WTC11 (cell line): Measurements from ENCODE around the gene CTXN3. TPM values are rescaled to one million over a fixed set of nuclear protein-coding genes. Genes with fewer than 3 reads are reported as not detected.

Experiments used
- ATAC-seq: fragments of 200-7000 bp; cut with Tn5 transposase; 2 replicates; pipeline ENCODE4 v1.10.0; 2021; ENCODE audit warnings: mild to moderate bottlenecking, moderate library complexity
- CTCF ChIA-PET: fragments of 300-600 bp; sonication (Branson Sonifier 250); formaldehyde crosslinking; loops from one replicate; lab custom pipeline; 2021; ENCODE audit warnings: antibody characterized with exemption; lab: Charles Lee
- POLR2A ChIA-PET: fragments of 350-600 bp; sonication (Branson Sonifier 250); formaldehyde crosslinking; loops from one replicate; lab custom pipeline; 2021; ENCODE audit warnings: antibody characterized with exemption; lab: Charles Lee
- DNase-seq: peaks from one replicate; pipeline ENCODE4 v3.0.0; 2021; ENCODE audit warnings: low spot score
- H3K27ac Mint-ChIP-seq: 2 replicates; pipeline ENCODE4 v1.8.0; 2021; ENCODE audit warnings: mixed read lengths
- H3K27me3 Mint-ChIP-seq: 2 replicates; pipeline ENCODE4 v1.8.0; 2021; ENCODE audit warnings: low read depth, mild to moderate bottlenecking, moderate library complexity, mixed read lengths
- H3K36me3 Mint-ChIP-seq: 2 replicates; pipeline ENCODE4 v1.8.0; 2021; ENCODE audit warnings: mixed read lengths
- H3K4me1 Mint-ChIP-seq: 2 replicates; pipeline ENCODE4 v1.8.0; 2022; ENCODE audit warnings: mixed read lengths
- H3K4me3 Mint-ChIP-seq: 2 replicates; pipeline ENCODE4 v1.8.0; 2021; ENCODE audit warnings: mild to moderate bottlenecking, moderate library complexity, mixed read lengths
- H3K9me3 Mint-ChIP-seq: 2 replicates; pipeline ENCODE4 v1.8.0; 2021; ENCODE audit warnings: mixed read lengths
- ATF6 ChIP-seq: sonication (generic); formaldehyde crosslinking; IDR thresholded peaks from 2 replicates; pipeline ENCODE4 v1.8.1; 2023; ENCODE audit warnings: mild to moderate bottlenecking, missing genetic modification reagents
- CTCF ChIP-seq: fragments of 200-600 bp; IDR thresholded peaks from 2 replicates; pipeline ENCODE4 v1.8.0; 2022; ENCODE audit warnings: antibody characterized with exemption
- E2F1 ChIP-seq: sonication (generic); formaldehyde crosslinking; IDR thresholded peaks from 2 replicates; pipeline ENCODE4 v1.8.0; 2022; ENCODE audit warnings: mild to moderate bottlenecking, missing genetic modification reagents
- GABPB1 ChIP-seq: sonication (generic); formaldehyde crosslinking; IDR thresholded peaks from 2 replicates; pipeline ENCODE4 v1.8.1; 2023; ENCODE audit warnings: mild to moderate bottlenecking, missing genetic modification reagents
- GTF2I ChIP-seq: fragments of 250-450 bp; sonication (Bioruptor Pico); conservative IDR thresholded peaks from 2 replicates; pipeline ENCODE4 v1.4.0; 2021; ENCODE audit warnings: mild to moderate bottlenecking
- SP1 ChIP-seq: sonication (generic); formaldehyde crosslinking; conservative IDR thresholded peaks from 2 replicates; pipeline ENCODE4 v1.8.1; 2022; ENCODE audit warnings: missing genetic modification reagents
- ZMAT4 ChIP-seq: fragments of 250-450 bp; sonication (Bioruptor Pico); IDR thresholded peaks from 2 replicates; pipeline ENCODE4 v1.9.0; 2021; ENCODE audit warnings: mild to moderate bottlenecking
- ZNF423 ChIP-seq: fragments of 250-450 bp; sonication (Bioruptor Pico); IDR thresholded peaks from 2 replicates; pipeline ENCODE4 v2.1.2; 2022; ENCODE audit warnings: mild to moderate bottlenecking, moderate library complexity
- total RNA-seq: library from RNA; stranded (reverse); gene quantifications from 3 replicates; pipeline ENCODE4 v1.2.3, GENCODE V29; 2021

Gene CTXN3
- total RNA-seq, 1 experiment from 2014 or later, result not detected

GRCh38 chr5:127707209-127707608, 58.3 kb downstream of the CTXN3 start:
- POLR2A ChIA-PET, result no interaction called here
- H3K36me3 Mint-ChIP-seq, result no peaks in the 10 kb centered on the region

More at GRCh38 chr5:127707209-127707608, 58.3 kb downstream of the CTXN3 start:
- ATAC-seq (no peak), DNase-seq (no peak)
- H3K27me3 Mint-ChIP-seq, result no peaks in the 10 kb centered on the region
- H3K9me3 Mint-ChIP-seq, result no peaks in the 10 kb centered on the region
- CTCF ChIA-PET, result no interaction called here
- peaks cover 11% of the 10 kb centered on the region for H3K4me1 Mint-ChIP-seq
- H3K4me3 Mint-ChIP-seq, result no peak overlapping the region
- H3K27ac Mint-ChIP-seq, result no peak overlapping the region
- no peak for TF ChIP-seq GTF2I (CRISPR knock-in tag)
- no peak for TF ChIP-seq ATF6
- no peak for TF ChIP-seq ZNF423 (CRISPR knock-in tag)
- no peak for TF ChIP-seq SP1
- TF ChIP-seq E2F1 (CRISPR knock-in tag), result no peak
- TF ChIP-seq ZMAT4 (CRISPR knock-in tag), result no peak
- TF ChIP-seq CTCF, result no peak
- no peak for TF ChIP-seq GABPB1 (CRISPR knock-in tag)

Other genes starting within 250 kb of the CTXN3 start
- 58.7 to 77.9 TPM (median 61.7 TPM) in 3 replicates for gene PRRC1, start 131.4 kb upstream of the CTXN3 start, total RNA-seq
- 0.52 to 0.69 TPM (median 0.53 TPM) in 3 replicates for gene CCDC192, start 54.3 kb downstream of the CTXN3 start, total RNA-seq